Measurements from ENCODE around the gene HOXC4. TPM values are rescaled to one million over a fixed set of nuclear protein-coding genes. Genes with fewer than 3 reads are reported as not detected.

The HOXC4 gene
- total and polyA plus RNA-seq, 2 donors (not counting 3 experiments of a cell fraction or from before 2014, with no cell fraction given): 0.06 to 0.58 TPM

- peaks cover 3% of the 10 kb centered on the region for H3K4me1 ChIP-seq (ENCODE audit: control insufficient read depth, extremely low read depth, insufficient read depth, low read length)
- TF ChIP-seq EZH2 (IDR thresholded peaks at IDR 0.05; ENCODE audit: borderline replicate concordance, low read depth, low read length, severe bottlenecking) (peak; percentile 54), JUN (IDR thresholded peaks at IDR 0.05; ENCODE audit: borderline replicate concordance, insufficient read depth, insufficient read length, low read depth) (no peak)
- H3K36me3 ChIP-seq (ENCODE audit: control insufficient read depth in 2 of 2, extremely low read depth in 1 of 2, insufficient read depth in 2 of 2, low read length in 2 of 2): no peaks in the 10 kb centered on the region
- no peaks in the 10 kb centered on the region for H4K20me1 ChIP-seq (replicated peaks; ENCODE audit: control insufficient read depth, extremely low read depth, insufficient read depth, low read length)
- no peak overlapping the region for H3K9ac ChIP-seq (replicated peaks; ENCODE audit: extremely low read depth, insufficient read depth, low read length)
- ChIA-PET POLR2A (no interaction called here), CTCF (interaction anchor here (1.2 to 2.6 kb wide), 5 partner anchors 8 to 186 kb away, joined by 3 to 9 read pairs (median 5); partner anchors contain the start of gene HOXC5)
- H3K27me3 ChIP-seq (ENCODE audit: control insufficient read depth in 2 of 2, insufficient read depth in 2 of 2, low read length in 2 of 2): peaks cover 82 to 92% of the 10 kb centered on the region in 2 experiments
- no peak for FAIRE-seq
- no peak overlapping the region for H3K27ac ChIP-seq (ENCODE audit: insufficient read depth, low read depth, low read length)
- no peak for DNase-seq (ENCODE audit: low read depth, low spot score)
- no peaks in the 10 kb centered on the region for H3K9me3 ChIP-seq (replicated peaks; ENCODE audit: control insufficient read depth, insufficient read depth, low read length)
- dilution Hi-C loops (cut with MboI; ENCODE audit: extremely low pct_ligation_motif_present, low sequenced_read_pairs): no loop called here
- intact Hi-C loops (cut with micrococcal nuclease): no loop called here
- no peaks in the 10 kb centered on the region for H3K79me2 ChIP-seq (ENCODE audit: control insufficient read depth, insufficient read depth, low read length)
- H3K9me1 ChIP-seq (replicated peaks; ENCODE audit: control insufficient read depth, extremely low read depth, insufficient read depth, low read length): no peaks in the 10 kb centered on the region
- H3K4me2 ChIP-seq (ENCODE audit: insufficient read depth, low read length): no peak overlapping the region
- BruUV-seq (replicated peaks): no TSS peak
- H3K4me3 ChIP-seq (replicated peaks in 1 of 3; ENCODE audit: insufficient read depth in 1 of 3, low read depth in 1 of 3, low read length in 3 of 3): no peak overlapping the region
- no peak overlapping the region for H2AFZ ChIP-seq (ENCODE audit: low read depth, low read length)
Observed at GRCh38 chr12:54021432-54022013, 32.1 kb upstream of the HOXC4 start.

GRCh38 chr12:54022960-54023884, 30.4 kb upstream of the HOXC4 start:
- FAIRE-seq (no peak), DNase-seq (ENCODE audit: low read depth, low spot score) (no peak)
- Histone ChIP-seq H3K79me2 (ENCODE audit: control insufficient read depth, insufficient read depth, low read length) (no peaks in the 10 kb centered on the region), H3K9me3 (replicated peaks; ENCODE audit: control insufficient read depth, insufficient read depth, low read length) (no peaks in the 10 kb centered on the region), H2AFZ (ENCODE audit: low read depth, low read length) (no peak overlapping the region), H3K9ac (replicated peaks; ENCODE audit: extremely low read depth, insufficient read depth, low read length) (no peak overlapping the region), H3K4me2 (ENCODE audit: insufficient read depth, low read length) (no peak overlapping the region), H3K4me3 (replicated peaks in 1 of 3; ENCODE audit: insufficient read depth in 1 of 3, low read depth in 1 of 3, low read length in 3 of 3) (no peak overlapping the region), H3K4me1 (ENCODE audit: control insufficient read depth, extremely low read depth, insufficient read depth, low read length) (peaks cover 3% of the 10 kb centered on the region), H3K36me3 (ENCODE audit: control insufficient read depth in 2 of 2, extremely low read depth in 1 of 2, insufficient read depth in 2 of 2, low read length in 2 of 2) (no peaks in the 10 kb centered on the region), H3K27ac (ENCODE audit: insufficient read depth, low read depth, low read length) (no peak overlapping the region), H4K20me1 (replicated peaks; ENCODE audit: control insufficient read depth, extremely low read depth, insufficient read depth, low read length) (no peaks in the 10 kb centered on the region), H3K9me1 (replicated peaks; ENCODE audit: control insufficient read depth, extremely low read depth, insufficient read depth, low read length) (no peaks in the 10 kb centered on the region), H3K27me3 (ENCODE audit: control insufficient read depth in 2 of 2, insufficient read depth in 2 of 2, low read length in 2 of 2) (peaks cover 84 to 94% of the 10 kb centered on the region in 2 experiments)
- dilution Hi-C loops (cut with MboI; ENCODE audit: extremely low pct_ligation_motif_present, low sequenced_read_pairs): no loop called here
- no TSS peak for BruUV-seq (replicated peaks)
- intact Hi-C loops (cut with micrococcal nuclease): no loop called here
- CTCF ChIA-PET: interaction anchor here (0.9 to 2.1 kb wide), 7 partner anchors 9 to 185 kb away, joined by 3 to 19 read pairs (median 5); partner anchors contain the start of gene HOXC5
- POLR2A ChIA-PET: no interaction called here
- TF ChIP-seq POLR2A (IDR thresholded peaks at IDR 0.05; ENCODE audit: low read depth, low read length) (no peak), POLR2AphosphoS5 (IDR thresholded peaks at IDR 0.05; ENCODE audit: insufficient read depth, low read depth, low read length) (no peak), JUN (IDR thresholded peaks at IDR 0.05; ENCODE audit: borderline replicate concordance, insufficient read depth, insufficient read length, low read depth) (no peak), MAX (IDR thresholded peaks at IDR 0.05; ENCODE audit: insufficient read depth, insufficient read length) (no peak), MYC (IDR thresholded peaks at IDR 0.05; ENCODE audit: low read depth, low read length) (no peak), EZH2 (IDR thresholded peaks at IDR 0.05; ENCODE audit: borderline replicate concordance, low read depth, low read length, severe bottlenecking) (no peak), GATA2 (IDR thresholded peaks at IDR 0.05; ENCODE audit: insufficient read depth, insufficient read length, low read depth, low read length) (no peak), FOS (IDR thresholded peaks at IDR 0.05; ENCODE audit: borderline replicate concordance, insufficient read depth, low read length) (no peak), CTCF (IDR thresholded peaks at IDR 0.05; ENCODE audit: extremely low read depth in 1 of 2, insufficient read depth in 1 of 2, low read depth in 1 of 2, low read length in 2 of 2) (no peak)
